ENCODE measurements around the gene MYH4. TPM values are rescaled to one million over a fixed set of nuclear protein-coding genes. Genes with fewer than 3 reads are reported as not detected.

MYH4 gene
- not detected in 2 replicates for total RNA-seq (2014; rRNA removed; shearing (Covaris generic))
- not detected in 2 replicates for polyA plus RNA-seq (2016; fragmentation: Nextera tagmentation; extraction: Ambion mirVana)

DNA sequence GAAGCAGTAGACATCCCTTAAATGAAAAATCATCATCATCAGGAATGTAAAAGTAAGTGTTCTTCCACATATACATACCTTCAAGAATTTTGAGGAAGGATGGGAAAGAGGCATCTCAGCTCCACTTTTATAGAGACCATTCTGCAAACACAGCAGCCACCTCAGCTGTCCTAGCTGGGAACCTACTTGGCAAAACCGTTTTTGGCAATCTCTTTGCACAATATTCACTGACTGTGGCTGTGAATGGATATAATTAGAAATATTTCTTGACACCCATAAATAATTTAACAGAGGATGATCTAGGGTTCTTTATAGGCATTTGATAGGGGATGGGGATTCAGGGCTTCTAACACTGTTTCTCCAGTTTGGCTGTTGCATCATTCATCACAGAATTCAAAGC, at the start of gene MYH4:
MYH4 (minus strand) TSS at position 101 of the 400 bp plus-strand sequence. CDS start 2,814 bp downstream, outside the sequence.
- H3K36me3 ChIP-seq (ENCODE audit: low read depth): no peaks in the 10 kb centered on the region
- H3F3A ChIP-seq (ENCODE audit: insufficient read depth): 0 out of 2 replicates have a peak, but pooled peaks cover 5% of the 10 kb centered on the region
- in situ Hi-C loops (cut with MboI): no loop called here
- no peak for DNase-seq
- no peaks in the 10 kb centered on the region for H3K9me2 ChIP-seq (ENCODE audit: insufficient read depth)
- WGBS, 2 experiments (ENCODE audit: low coverage in 1 of 2, low lambda C conversion rate in 2 of 2, missing lambda C conversion rate in 2 of 2): 4 to 5% methylated on average over 1 of the region's 1 CpG
- H3K4me3 ChIP-seq: no peak within 1 kb of the TSS
- no peak for TF ChIP-seq EZH2 (IDR thresholded peaks at IDR 0.05; ENCODE audit: insufficient read depth, poor library complexity, severe bottlenecking)
- TF ChIP-seq EZH2phosphoT487 (IDR thresholded peaks at IDR 0.05; ENCODE audit: insufficient read depth, low read depth): no peak
- no peaks in the 10 kb centered on the region for H3K79me2 ChIP-seq (ENCODE audit: insufficient read depth)
- H3K27me3 ChIP-seq (replicated peaks; ENCODE audit: insufficient read depth): no peaks in the 10 kb centered on the region
- no peak within 1 kb of the TSS for H2AFZ ChIP-seq
- no peaks in the 10 kb centered on the region for H3K9me3 ChIP-seq (ENCODE audit: low read depth)
- H3K9ac ChIP-seq: no peak within 1 kb of the TSS
- no peaks in the 10 kb centered on the region for H4K20me1 ChIP-seq (ENCODE audit: insufficient read depth)
- no peak within 1 kb of the TSS for H3K4me2 ChIP-seq (ENCODE audit: unreplicated experiment)
- H3K4me1 ChIP-seq (ENCODE audit: insufficient read depth): no peaks in the 10 kb centered on the region
- H3K27ac ChIP-seq: no peak within 1 kb of the TSS

DNA sequence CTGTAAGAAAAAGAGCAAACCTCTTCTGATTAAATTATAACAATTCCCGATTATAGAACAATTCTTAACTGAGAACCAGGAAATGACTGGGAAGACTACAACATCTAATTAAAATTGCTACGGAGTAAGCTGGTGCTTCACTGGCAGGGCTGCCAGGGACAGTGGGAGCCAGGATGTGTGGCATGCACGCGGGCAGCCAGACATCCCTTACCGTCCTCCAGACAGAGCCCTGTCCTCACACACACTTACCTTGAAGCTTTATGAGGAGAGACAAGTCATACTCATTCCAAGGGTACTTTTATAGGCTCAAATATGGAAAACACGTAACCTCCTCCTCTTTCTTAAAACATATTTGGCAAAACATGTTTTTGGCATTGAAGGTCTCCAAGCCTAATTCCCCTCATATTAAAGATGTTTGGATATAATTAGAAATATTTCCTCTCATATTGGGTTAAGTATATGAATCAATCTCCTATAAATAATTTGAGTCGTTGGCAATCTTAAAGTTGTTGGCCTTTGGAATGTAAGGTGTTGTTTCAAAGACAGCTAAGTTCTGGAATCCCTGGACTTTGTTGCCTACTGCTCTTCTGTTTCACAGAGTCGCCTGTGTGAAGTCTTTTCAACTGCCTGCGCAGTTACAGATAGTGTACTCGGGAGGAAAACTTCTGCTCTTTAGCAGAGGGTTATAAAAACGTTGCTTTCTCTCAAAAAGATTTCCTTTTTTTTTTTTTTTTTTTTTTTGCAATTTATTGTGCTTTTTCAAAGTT, 49.1 kb upstream of the MYH4 start, which contains the start of gene MYH1:
MYH1 (minus strand) TSS at position 272 of the 767 bp plus-strand sequence. CDS start 1,900 bp downstream, outside the sequence.
- no peaks in the 10 kb centered on the region for H3K36me3 ChIP-seq (ENCODE audit: low read depth)
- peaks cover 11% of the 10 kb centered on the region; the same call in 1 of the 2 replicates for H3K27me3 ChIP-seq (replicated peaks; ENCODE audit: insufficient read depth)
- in situ Hi-C loops (cut with MboI): no loop called here
- no peaks in the 10 kb centered on the region for H3K9me3 ChIP-seq (ENCODE audit: low read depth)
- H3K9ac ChIP-seq: no peak within 1 kb of the TSS
- no peaks in the 10 kb centered on the region for H3K9me2 ChIP-seq (ENCODE audit: insufficient read depth)
- H3K4me2 ChIP-seq (ENCODE audit: unreplicated experiment): no peak within 1 kb of the TSS
- no peaks in the 10 kb centered on the region for H3K79me2 ChIP-seq (ENCODE audit: insufficient read depth)
- DNase-seq: no peak
- no peak within 1 kb of the TSS for H3K27ac ChIP-seq
- no peak within 1 kb of the TSS for H3K4me3 ChIP-seq
- H4K20me1 ChIP-seq (ENCODE audit: insufficient read depth): no peaks in the 10 kb centered on the region
- H2AFZ ChIP-seq: no peak within 1 kb of the TSS
- TF ChIP-seq EZH2phosphoT487 (IDR thresholded peaks at IDR 0.05; ENCODE audit: insufficient read depth, low read depth) (no peak), EZH2 (IDR thresholded peaks at IDR 0.05; ENCODE audit: insufficient read depth, poor library complexity, severe bottlenecking) (no peak)
- 18 to 20% methylated on average over 11 of the region's 11 CpGs for WGBS, 2 experiments (ENCODE audit: low coverage in 1 of 2, low lambda C conversion rate in 2 of 2, missing lambda C conversion rate in 2 of 2)
- H3F3A ChIP-seq (ENCODE audit: insufficient read depth): no peaks in the 10 kb centered on the region
- no peaks in the 10 kb centered on the region for H3K4me1 ChIP-seq (ENCODE audit: insufficient read depth)

DNA sequence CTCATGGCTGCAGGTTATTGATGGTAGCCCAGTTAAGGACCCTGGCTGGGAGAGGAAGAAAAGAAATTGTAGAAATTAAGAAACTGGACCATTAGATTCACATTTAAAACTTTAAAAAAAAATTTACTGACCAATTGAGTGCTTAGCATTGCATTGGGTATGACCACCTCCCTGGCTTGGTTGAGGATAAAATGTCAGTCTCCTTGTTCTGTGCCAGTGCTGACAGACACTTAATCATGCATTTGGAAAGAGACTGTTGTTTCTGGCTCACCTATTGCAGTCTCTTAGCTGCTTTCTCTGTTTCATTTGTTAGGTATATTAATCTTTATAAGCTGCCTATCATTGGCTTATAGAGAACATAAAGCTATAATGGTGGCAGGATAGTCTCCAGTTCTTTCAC, 47.3 kb upstream of the MYH4 start:
- Histone ChIP-seq H3K4me3 (no peak overlapping the region), H3F3A (ENCODE audit: insufficient read depth) (no peaks in the 10 kb centered on the region), H3K79me2 (ENCODE audit: insufficient read depth) (no peaks in the 10 kb centered on the region), H3K27me3 (replicated peaks; ENCODE audit: insufficient read depth) (peaks cover 11% of the 10 kb centered on the region; the same call in 1 of the 2 replicates), H3K9me3 (ENCODE audit: low read depth) (no peaks in the 10 kb centered on the region), H3K9ac (no peak overlapping the region), H3K4me2 (ENCODE audit: unreplicated experiment) (no peak overlapping the region), H3K27ac (no peak overlapping the region), H3K9me2 (ENCODE audit: insufficient read depth) (no peaks in the 10 kb centered on the region), H2AFZ (no peak overlapping the region), H3K36me3 (ENCODE audit: low read depth) (no peaks in the 10 kb centered on the region), H4K20me1 (ENCODE audit: insufficient read depth) (no peaks in the 10 kb centered on the region), H3K4me1 (ENCODE audit: insufficient read depth) (no peaks in the 10 kb centered on the region)
- in situ Hi-C loops (cut with MboI): no loop called here
- TF ChIP-seq EZH2 (IDR thresholded peaks at IDR 0.05; ENCODE audit: insufficient read depth, poor library complexity, severe bottlenecking) (no peak), EZH2phosphoT487 (IDR thresholded peaks at IDR 0.05; ENCODE audit: insufficient read depth, low read depth) (no peak)
- no peak for DNase-seq

DNA sequence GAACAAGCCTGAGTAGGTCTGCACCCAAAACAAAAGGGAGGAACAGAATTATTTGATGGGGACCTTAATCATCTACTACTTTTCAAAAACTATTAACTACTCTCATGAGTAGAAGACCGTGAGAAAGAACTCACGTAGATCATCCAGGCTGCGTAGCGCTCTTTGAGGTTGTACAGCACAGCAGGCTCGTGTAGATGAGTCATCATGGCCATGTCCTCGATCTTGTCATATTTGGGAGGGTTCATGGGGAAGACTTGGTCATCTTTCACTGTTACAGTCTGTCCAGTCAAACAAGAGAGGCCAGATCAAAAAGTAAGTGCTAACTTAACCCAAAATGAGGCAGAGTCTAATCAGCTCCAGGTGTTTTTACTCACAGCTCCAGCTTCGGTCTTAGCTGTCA, 46.7 kb upstream of the MYH4 start:
- Histone ChIP-seq H3K4me2 (ENCODE audit: unreplicated experiment) (no peak overlapping the region), H3K4me3 (no peak overlapping the region), H3K9me2 (ENCODE audit: insufficient read depth) (no peaks in the 10 kb centered on the region), H3K9me3 (ENCODE audit: low read depth) (no peaks in the 10 kb centered on the region), H4K20me1 (ENCODE audit: insufficient read depth) (no peaks in the 10 kb centered on the region), H2AFZ (no peak overlapping the region), H3F3A (ENCODE audit: insufficient read depth) (no peaks in the 10 kb centered on the region), H3K36me3 (ENCODE audit: low read depth) (no peaks in the 10 kb centered on the region), H3K27me3 (replicated peaks; ENCODE audit: insufficient read depth) (peaks cover 11% of the 10 kb centered on the region; the same call in 1 of the 2 replicates), H3K79me2 (ENCODE audit: insufficient read depth) (no peaks in the 10 kb centered on the region), H3K27ac (no peak overlapping the region), H3K9ac (no peak overlapping the region), H3K4me1 (ENCODE audit: insufficient read depth) (no peaks in the 10 kb centered on the region)
- no peak for TF ChIP-seq EZH2phosphoT487 (IDR thresholded peaks at IDR 0.05; ENCODE audit: insufficient read depth, low read depth)
- TF ChIP-seq EZH2 (IDR thresholded peaks at IDR 0.05; ENCODE audit: insufficient read depth, poor library complexity, severe bottlenecking): no peak
- DNase-seq: no peak
- in situ Hi-C loops (cut with MboI): no loop called here
- WGBS, 2 experiments (ENCODE audit: low coverage in 1 of 2, low lambda C conversion rate in 2 of 2, missing lambda C conversion rate in 2 of 2): 56 to 57% methylated on average over 7 of the region's 7 CpGs

Data from GM23248 (cell line).